GM12874 (cell line): ENCODE results near the gene RRM1.

Experiments used
- TF ChIP-seq, protein P1 (sequence below): IDR thresholded peaks from 2 replicates; pipeline ENCODE4 v1.5.1; 2011; ENCODE audit warnings: low read depth, mild to moderate bottlenecking, control low read depth, low read length, moderate library complexity; ENCODE audit not compliant: insufficient read depth

RRM1 gene

DNA sequence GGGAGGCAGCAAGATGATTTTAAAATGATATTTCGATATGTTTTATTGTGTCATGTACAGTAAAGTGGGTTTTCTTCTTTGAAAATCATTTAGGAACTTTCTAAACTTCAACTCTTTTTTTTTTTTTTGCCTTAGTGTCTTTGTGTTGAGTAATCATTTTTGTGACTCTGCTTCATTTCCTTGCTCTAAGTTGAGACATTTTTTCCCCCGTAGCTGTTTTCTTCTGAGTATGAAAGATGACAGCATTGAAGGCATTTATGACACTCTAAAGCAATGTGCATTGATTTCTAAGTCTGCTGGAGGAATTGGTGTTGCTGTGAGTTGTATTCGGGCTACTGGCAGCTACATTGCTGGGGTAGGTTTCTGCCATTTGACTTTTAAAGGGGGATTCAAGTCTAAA is 23.5 kb downstream of the RRM1 start:
- TF ChIP-seq, protein P1, sequence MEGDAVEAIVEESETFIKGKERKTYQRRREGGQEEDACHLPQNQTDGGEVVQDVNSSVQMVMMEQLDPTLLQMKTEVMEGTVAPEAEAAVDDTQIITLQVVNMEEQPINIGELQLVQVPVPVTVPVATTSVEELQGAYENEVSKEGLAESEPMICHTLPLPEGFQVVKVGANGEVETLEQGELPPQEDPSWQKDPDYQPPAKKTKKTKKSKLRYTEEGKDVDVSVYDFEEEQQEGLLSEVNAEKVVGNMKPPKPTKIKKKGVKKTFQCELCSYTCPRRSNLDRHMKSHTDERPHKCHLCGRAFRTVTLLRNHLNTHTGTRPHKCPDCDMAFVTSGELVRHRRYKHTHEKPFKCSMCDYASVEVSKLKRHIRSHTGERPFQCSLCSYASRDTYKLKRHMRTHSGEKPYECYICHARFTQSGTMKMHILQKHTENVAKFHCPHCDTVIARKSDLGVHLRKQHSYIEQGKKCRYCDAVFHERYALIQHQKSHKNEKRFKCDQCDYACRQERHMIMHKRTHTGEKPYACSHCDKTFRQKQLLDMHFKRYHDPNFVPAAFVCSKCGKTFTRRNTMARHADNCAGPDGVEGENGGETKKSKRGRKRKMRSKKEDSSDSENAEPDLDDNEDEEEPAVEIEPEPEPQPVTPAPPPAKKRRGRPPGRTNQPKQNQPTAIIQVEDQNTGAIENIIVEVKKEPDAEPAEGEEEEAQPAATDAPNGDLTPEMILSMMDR = no peak

DNA sequence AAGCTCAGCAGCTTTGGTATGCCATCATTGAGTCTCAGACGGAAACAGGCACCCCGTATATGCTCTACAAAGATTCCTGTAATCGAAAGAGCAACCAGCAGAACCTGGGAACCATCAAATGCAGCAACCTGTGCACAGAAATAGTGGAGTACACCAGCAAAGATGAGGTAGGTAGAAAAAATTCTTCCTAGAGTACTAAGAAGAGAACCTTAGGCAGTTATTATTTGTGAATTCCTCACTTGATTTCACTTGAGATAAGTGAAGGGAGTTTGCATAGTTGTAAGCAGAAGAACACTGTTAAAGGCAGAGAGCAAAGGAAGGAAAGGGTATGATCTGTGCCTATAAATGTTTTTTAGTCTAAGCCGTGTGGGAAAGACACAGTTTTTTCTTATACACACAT is 28.6 kb downstream of the RRM1 start:
- TF ChIP-seq, protein P1 = no peak

DNA sequence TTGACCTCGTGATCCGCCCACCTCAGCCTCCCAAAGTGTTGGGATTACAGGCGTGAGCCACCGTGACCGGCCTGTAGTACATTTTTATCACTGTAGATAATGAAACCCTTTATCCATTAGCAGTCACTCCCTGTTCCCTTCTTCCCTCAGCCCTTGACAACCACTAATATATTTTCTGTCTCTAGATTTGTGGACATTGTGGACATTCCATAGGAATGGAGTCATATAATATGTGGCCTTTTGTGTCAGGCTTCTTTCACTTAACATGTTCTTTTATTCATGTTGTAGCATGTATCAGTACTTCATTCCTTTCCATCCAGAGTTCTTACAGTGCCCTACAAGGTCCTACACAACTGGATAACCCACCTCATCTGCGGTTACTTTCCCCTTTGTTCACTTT is 30.5 kb downstream of the RRM1 start:
- TF ChIP-seq, protein P1 = no peak

DNA sequence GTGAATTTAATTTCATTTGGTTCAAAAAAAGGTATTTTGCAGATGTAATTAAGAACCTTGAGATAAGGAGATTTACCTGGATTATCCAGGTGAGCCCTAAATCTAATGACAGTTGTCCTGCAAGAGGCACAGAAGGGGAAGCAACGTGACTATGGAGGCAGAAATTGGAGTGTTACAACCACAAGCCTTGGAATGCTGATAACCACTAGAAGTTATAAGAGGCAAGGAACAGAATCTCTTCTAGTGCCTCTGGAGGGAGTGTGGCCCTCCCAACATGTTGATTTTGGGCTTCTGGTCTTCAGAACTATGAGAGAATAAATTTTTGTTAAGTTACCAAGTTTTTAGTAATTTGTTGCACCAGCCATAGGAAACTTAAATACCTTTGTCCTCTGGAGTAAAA is 32.8 kb downstream of the RRM1 start:
- TF ChIP-seq, protein P1 = no peak

DNA sequence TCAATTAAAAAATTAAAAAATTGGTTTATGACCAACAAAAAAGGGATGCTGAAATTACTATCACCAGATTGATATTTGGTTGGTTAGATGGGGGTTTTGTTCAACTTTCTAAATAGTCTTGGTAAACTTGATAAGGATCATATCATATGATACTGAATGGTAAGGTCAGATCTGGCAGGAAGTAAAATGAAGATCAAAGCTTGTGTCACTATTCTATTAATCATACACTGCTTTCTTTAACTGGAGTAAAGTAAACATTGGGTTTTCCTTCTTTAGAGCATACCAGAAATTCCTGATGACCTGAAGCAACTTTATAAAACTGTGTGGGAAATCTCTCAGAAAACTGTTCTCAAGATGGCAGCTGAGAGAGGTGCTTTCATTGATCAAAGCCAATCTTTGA is 40.2 kb downstream of the RRM1 start:
- TF ChIP-seq, protein P1 = no peak

DNA sequence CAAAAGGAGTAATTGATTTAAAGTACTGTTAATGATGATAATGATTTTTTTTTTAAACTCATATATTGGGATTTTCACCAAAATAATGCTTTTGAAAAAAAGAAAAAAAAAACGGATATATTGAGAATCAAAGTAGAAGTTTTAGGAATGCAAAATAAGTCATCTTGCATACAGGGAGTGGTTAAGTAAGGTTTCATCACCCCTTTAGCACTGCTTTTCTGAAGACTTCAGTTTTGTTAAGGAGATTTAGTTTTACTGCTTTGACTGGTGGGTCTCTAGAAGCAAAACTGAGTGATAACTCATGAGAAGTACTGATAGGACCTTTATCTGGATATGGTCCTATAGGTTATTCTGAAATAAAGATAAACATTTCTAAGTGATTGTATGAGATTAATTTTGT is 43.9 kb downstream of the RRM1 start:
- TF ChIP-seq, protein P1 = no peak

DNA sequence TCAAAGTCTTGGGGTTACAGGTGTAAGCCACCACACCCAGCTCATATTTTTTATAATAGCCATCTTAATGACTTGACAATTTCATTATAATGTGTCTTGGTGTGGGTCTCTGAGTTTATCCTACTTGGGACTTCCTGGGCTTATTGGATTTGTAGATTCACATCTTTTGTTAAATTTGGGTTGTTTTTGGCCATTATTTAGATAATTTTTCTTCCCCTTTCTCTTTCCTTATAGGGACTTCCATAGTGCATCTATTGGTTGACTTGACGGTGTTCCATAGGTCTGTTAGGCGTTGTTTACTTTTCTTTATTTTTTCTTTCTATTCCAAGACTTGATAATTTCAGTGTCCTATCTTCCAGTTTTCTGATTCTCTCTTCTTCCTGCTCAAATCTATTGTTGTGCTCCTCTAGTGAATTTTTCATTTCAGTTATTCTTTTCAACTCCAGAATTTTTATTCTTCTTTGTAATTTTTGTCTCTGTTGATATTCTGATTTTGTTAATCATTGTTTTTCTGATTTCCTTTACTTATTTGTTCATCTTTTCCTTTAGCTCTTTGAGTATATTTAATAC is 45.6 kb downstream of the RRM1 start:
- TF ChIP-seq, protein P1 = no peak
